Measurements from ENCODE around the gene IL4I1.

Gene IL4I1

GRCh38 chr19:49894879-49895565 is 1.7 kb downstream of the IL4I1 start:
- DNase-seq, result no peak

GRCh38 chr19:49894011-49894664 is 2.5 kb downstream of the IL4I1 start:
- no peak for DNase-seq

GRCh38 chr19:49892716-49893115 is 4.0 kb downstream of the IL4I1 start:
- no peak for DNase-seq

- no peak for DNase-seq
Measured at GRCh38 chr19:49891393-49891792, 5.3 kb downstream of the IL4I1 start.

GRCh38 chr19:49890349-49891311 is 6.1 kb downstream of the IL4I1 start:
- DNase-seq, result peak; percentile 60

- DNase-seq, result peak; percentile 59
Measured at GRCh38 chr19:49889687-49890348, 6.9 kb downstream of the IL4I1 start.

- DNase-seq, result no peak
Measured at GRCh38 chr19:49889038-49889686, 7.5 kb downstream of the IL4I1 start.

- no peak for DNase-seq
Measured at GRCh38 chr19:49888510-49888824, 8.2 kb downstream of the IL4I1 start.

GRCh38 chr19:49887665-49888509 is 8.8 kb downstream of the IL4I1 start:
- no peak for DNase-seq

- DNase-seq, result no peak
Measured at GRCh38 chr19:49887037-49887664, 9.5 kb downstream of the IL4I1 start.

GRCh38 chr19:49884760-49885159 is 11.9 kb downstream of the IL4I1 start:
- no peak for DNase-seq

- DNase-seq, result no peak
Measured at GRCh38 chr19:49884109-49884508, 12.6 kb downstream of the IL4I1 start.

GRCh38 chr19:49883094-49883493 is 13.6 kb downstream of the IL4I1 start:
- DNase-seq, result no peak

- no peak for DNase-seq
Measured at GRCh38 chr19:49882643-49883042, 14.0 kb downstream of the IL4I1 start.

- DNase-seq, result no peak
Measured at GRCh38 chr19:49881672-49882394, 14.9 kb downstream of the IL4I1 start.

GRCh38 chr19:49881186-49881585 is 15.5 kb downstream of the IL4I1 start:
- no peak for DNase-seq

GRCh38 chr19:49880162-49880869 is 16.4 kb downstream of the IL4I1 start:
- DNase-seq, result no peak

- DNase-seq, result no peak
Measured at GRCh38 chr19:49879243-49879963, 17.3 kb downstream of the IL4I1 start.

- DNase-seq, result no peak
Measured at GRCh38 chr19:49878744-49879070, 18.0 kb downstream of the IL4I1 start.

Measured in activated gamma-delta T cell (primary cell).